Omental fat pad (tissue), 4 donors: ENCODE results near the gene SPON2. TPM values are rescaled to one million over a fixed set of nuclear protein-coding genes. Genes with fewer than 3 reads are reported as not detected.

Experiments
- ATAC-seq: fragments of 150-250 bp; one replicate; pipeline ENCODE4 v1.9.1; 2016; ENCODE audit warnings: mild to moderate bottlenecking, moderate library complexity; ENCODE audit not compliant: low FRiP score
- DNase-seq: peaks from one replicate; pipeline ENCODE4 v3.0.0-alpha.2; 2019; ENCODE audit warnings: low spot score
- CTCF ChIP-seq, 3 donors: fragments of 450-650 bp; IDR thresholded peaks; one replicate each; pipeline ENCODE4 v1.5.1; 2016 to 2017; ENCODE audit warnings: antibody characterized with exemption in 3 of 3, mild to moderate bottlenecking in 3 of 3, moderate library complexity in 2 of 3
- total RNA-seq, 4 donors: library from RNA; depleted of rRNA; stranded (reverse); fragments of >200 nt; gene quantifications; one replicate each; pipeline ENCODE4 v1.1.0, GENCODE V29; 2016

Gene SPON2
- total RNA-seq, 4 donors from 2014 or later = 14.2 to 99.5 (median 30.1) TPM

GRCh38 chr4:1164956-1165545, 7.3 kb downstream of the SPON2 start:
- ATAC-seq = no peak
- DNase-seq = no peak
- TF ChIP-seq CTCF (IDR thresholded peaks at IDR 0.05) = no peak

GRCh38 chr4:1164444-1164843, 7.9 kb downstream of the SPON2 start:
- DNase-seq (no peak), ATAC-seq (no peak)
- TF ChIP-seq CTCF (IDR thresholded peaks at IDR 0.05) = no peak

GRCh38 chr4:1164040-1164439, 8.3 kb downstream of the SPON2 start:
- DNase-seq = no peak
- TF ChIP-seq CTCF (IDR thresholded peaks at IDR 0.05) = no peak
- no peak for ATAC-seq

- DNase-seq = no peak
- no peak for ATAC-seq
- no peak for TF ChIP-seq CTCF (IDR thresholded peaks at IDR 0.05)
Measured at GRCh38 chr4:1160351-1160750, 12.0 kb downstream of the SPON2 start.

- TF ChIP-seq CTCF (IDR thresholded peaks at IDR 0.05) = no peak
- DNase-seq (no peak), ATAC-seq (no peak)
Measured at GRCh38 chr4:1156069-1156468, 16.3 kb downstream of the SPON2 start.

- ATAC-seq (no peak), DNase-seq (no peak)
- no peak for TF ChIP-seq CTCF (IDR thresholded peaks at IDR 0.05)
Measured at GRCh38 chr4:1155314-1155713, 17.1 kb downstream of the SPON2 start.

GRCh38 chr4:1154523-1155182, 17.7 kb downstream of the SPON2 start:
- no peak for TF ChIP-seq CTCF (IDR thresholded peaks at IDR 0.05)
- no peak for DNase-seq
- ATAC-seq = peak; percentile 18
